HUDEP-2 (cell line): Measurements from ENCODE around the gene C1orf21.

Experiments used
- DNase-seq, 76 experiments: peaks; one replicate each; lab custom pipeline; 2025; ENCODE audit not compliant: unreplicated experiment in 76 of 76; lab: John Stamatoyannopoulos, UW

Gene C1orf21

DNA sequence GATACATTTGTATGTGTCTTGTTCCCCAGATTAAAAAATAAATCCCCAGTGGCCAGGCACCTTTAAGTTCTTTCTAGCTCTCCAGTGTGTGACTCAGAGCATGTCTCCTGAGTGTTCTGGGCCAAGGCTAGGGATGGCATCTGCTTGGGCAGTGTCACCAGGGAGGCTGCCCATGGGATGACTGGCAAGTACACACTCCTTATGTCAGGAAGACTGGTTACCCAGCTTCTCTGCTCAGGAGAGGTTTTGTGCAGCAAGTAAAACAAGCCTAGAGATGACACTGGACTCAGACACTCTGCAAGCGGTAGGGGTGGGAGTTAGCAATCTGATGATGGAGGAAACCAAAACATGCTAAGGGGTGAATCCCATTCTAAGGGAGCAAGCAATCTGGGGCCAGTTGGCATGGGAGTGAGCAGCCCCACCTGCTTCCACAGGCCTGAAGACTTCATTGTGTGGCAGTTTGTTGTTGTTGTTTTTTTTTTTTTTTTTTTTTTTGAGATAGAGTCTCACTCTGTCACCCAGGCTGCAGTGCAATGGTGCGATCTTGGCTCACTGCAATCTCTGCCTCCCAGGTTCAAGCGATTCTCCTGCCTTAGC, 230.7 kb downstream of the C1orf21 start:
- DNase-seq: no peak

DNA sequence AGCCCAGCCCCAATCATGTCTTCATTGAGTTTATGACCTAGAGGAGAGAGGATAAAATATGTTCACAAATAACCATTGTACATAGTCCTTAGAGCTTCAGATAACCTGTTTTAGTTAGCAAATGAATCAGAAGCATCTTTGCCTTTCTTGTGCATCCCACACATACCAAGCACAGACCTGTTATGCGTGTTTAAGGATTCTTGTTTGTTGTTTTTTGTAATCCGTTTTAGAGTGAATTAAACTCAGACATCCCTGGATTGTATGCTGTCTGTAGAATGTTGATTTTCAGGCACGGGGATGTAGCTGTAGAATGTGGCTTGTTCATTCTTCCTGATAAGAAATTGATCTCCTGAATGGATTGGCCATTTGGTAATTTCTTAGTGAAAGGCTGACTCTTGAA, 232.0 kb downstream of the C1orf21 start:
- no peak for DNase-seq

DNA sequence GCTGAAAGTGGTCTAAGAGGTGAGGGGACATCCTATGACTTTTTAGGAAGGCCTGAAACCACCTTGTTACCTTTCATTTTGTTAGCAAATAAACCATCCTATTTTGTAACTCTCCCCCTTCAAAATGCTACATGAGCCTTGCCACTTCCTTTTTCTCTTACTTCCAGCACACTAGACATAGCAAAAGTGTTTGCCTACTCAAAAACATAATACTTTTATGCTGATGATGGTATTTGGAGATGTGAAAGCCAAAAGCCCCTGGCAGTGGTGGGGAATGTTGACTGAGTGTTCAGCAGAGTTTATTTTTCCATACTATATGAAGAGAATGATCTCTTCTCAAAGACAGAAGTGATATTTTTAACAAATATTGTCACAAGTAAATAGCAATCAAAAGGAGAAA, 233.6 kb downstream of the C1orf21 start:
- DNase-seq: no peak

DNA sequence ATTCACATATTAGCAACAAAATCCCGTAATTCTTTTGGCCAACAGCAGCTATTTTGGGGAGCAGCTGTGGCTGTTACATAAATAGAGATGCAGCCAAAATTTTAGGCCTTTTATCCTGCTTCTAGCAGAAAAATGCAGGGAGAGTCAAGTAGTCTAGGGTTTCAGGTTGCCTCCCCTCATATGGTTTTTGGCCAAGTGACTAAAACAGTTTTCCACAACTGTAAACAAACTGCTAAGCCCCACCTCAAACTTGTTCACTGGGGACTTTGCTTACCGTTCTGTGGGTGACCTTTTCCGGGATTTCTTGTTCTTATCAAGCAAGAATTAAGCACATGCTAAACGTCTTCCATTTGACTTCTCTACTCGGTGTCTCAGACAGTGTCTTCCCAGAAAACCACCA, 234.4 kb downstream of the C1orf21 start:
- DNase-seq: no peak

DNA sequence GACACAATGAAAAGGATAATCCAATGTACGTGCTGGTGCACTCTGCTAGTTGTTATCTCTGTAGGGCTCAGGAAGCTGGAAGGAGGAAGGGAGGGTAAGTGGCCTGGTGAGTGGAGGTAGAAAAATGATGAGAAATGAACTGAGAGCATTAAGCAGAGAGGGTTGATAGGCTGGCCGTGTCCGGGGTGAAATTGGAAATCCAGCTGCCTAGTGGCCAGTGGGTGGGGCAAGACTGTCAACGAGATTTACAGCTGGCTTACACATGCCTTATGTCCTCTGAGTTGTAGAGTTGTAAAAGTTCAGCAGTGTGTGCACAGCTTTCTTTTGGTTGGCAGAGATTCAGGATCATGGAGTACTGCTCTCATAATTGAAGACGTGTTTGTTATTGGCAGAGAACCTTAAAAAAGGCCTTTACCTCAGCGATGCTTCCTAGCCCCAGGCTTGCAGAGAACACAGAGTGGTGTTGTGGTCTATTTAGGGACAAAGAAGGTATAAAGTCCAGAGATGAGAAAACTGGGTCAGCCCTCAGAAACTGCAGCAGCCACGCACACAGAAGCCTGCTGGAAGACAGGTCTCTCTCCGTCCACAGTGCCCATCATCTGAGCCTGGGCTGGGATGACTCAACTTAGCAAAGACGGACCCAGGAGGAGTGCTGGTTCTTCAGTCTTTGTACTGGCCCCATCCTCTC, 235.5 kb downstream of the C1orf21 start:
- DNase-seq: no peak

- DNase-seq: no peak
Measured at GRCh38 chr1:184623404-184623803, 236.6 kb downstream of the C1orf21 start.

GRCh38 chr1:184624051-184624450, 237.2 kb downstream of the C1orf21 start:
- DNase-seq: no peak

DNA sequence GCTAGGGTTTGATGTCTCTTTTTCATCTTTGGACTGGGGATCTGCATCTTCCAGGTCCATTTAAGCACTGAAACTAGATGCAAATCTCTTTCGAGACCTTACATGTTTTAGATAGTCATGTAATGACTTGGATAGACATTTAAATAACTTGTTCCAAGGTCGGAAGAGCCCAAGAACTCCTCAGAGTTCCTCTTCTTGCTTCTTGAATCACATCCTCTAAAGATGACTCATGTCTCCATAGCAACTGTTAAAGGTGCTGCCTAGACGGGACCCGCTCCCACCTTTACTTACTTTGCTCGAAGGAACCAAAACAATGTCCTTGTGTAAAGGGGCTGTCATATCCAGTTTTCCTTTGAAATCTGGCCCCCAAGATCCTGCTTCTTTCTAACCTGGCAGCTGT, 237.8 kb downstream of the C1orf21 start:
- DNase-seq: no peak

DNA sequence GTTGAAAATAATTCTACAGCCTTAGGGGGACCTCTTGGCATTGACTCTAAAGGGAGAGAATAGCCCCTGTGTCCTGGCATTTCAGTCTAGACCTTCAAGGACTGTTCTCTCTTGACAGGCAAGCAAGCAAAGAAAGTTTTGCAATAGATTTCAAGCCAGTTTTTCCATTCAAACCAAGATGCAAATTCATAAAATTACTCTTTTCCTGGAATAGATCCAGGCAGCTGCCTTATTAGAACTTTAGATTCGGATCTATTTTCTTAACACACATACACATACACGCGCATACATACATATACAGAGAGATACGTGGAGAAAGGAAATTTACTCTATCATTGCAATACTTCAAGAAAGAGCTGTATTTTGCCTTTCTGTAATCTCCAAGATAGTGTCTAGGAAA, 238.4 kb downstream of the C1orf21 start:
- no peak for DNase-seq

GRCh38 chr1:184626076-184627006, 239.5 kb downstream of the C1orf21 start:
- DNase-seq: no peak

GRCh38 chr1:184627007-184627341, 240.1 kb downstream of the C1orf21 start:
- no peak for DNase-seq

- DNase-seq: no peak
Measured at GRCh38 chr1:184629266-184629665, 242.4 kb downstream of the C1orf21 start.

- DNase-seq: no peak
Measured at GRCh38 chr1:184630679-184631060, 243.8 kb downstream of the C1orf21 start.

DNA sequence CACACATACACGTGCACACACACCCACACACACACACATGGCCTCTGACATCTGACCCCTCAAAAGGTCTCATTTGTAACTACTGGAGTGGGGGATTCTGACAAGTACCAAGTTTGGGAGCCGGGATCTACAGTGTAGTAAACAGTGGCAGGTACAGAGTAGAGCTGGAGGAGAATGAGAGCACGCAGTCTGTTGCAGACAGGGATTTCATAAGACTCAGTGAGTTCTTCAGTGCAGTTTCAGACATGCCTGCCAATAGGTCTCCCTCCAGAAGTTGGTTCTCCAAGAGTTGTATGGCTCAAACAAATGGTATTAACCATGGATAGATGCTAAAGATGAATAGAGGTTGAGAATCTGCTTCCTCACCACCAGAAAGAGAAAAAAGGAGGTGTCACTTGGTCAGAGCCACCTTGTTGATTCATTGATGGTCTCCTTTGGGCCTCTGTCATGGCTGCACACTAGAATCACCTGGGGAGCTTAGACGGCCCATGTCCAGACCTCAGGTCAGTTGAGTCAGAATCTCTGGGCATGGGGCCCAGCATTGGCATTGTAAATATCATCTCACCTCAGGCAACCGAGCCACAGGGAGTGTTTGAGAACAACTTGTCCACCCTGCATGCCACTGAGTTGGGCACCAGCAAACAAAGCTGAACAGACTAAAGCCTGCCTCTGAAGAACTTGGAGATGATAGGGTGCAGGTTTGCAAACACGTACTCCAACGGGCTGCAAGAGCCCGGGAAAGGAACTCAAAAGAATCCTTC, 245.8 kb downstream of the C1orf21 start:
- DNase-seq: no peak

DNA sequence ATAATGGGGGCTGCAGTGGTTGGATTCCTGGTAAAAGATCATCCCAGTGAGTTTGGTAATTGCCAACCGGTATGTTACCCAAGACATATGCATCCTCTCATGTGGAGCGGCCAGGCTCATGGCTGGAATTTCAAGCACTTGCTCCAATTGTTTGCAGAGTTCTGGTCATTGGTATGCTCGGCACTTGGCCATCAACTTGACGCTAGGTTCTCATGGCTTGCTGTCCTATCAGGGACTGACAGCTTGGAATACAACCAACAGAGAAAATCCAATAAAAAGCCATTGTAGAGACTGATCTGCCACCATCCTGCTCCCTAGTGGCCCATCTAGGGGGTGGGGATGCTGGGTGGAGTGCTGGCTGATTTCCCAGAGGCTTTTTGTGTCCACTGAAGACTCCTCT, 247.0 kb downstream of the C1orf21 start:
- no peak for DNase-seq

- DNase-seq: no peak
Measured at GRCh38 chr1:184634296-184634695, 247.5 kb downstream of the C1orf21 start.

GRCh38 chr1:184635347-184635979, 248.6 kb downstream of the C1orf21 start:
- no peak for DNase-seq

GRCh38 chr1:184635980-184636431, 249.2 kb downstream of the C1orf21 start:
- no peak for DNase-seq

DNA sequence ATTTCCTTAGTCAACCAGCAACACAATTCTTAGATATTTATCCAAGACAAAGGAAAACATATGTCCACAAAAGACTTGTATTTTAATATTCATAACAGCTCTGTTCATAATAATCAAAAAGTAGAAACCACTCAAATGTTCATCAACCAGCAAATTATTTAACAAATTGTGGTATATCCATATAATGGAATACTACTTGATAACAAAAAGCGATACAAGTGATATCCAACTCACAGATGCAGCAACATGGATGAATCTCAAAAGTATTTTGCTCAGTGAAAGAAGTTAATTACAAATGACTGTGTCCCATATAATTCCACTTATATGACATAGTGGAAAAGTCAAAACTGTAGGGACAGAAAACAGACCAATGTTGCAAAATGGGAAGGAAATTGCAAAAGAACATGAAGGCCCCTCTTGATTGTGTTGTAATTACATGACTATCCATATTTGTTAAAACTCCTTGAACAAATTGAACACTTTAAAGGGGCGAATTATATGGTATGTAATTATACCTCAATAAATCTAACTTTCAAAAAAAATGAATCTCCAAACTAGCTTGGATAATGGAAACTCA, 250.9 kb downstream of the C1orf21 start:
- DNase-seq: no peak

- no peak for DNase-seq
Measured at GRCh38 chr1:184639205-184639604, 252.4 kb downstream of the C1orf21 start.
